SK-N-MC (cell line): Measurements from ENCODE around the gene TXNDC16.
"Not testable (repeated sequence)": the region's sequence is repeated elsewhere in the genome, so short reads cannot be mapped to it uniquely, and the experiment has no call there.

ENCODE experiments used
- DNase-seq: peaks from one replicate; pipeline ENCODE4 v3.0.0-alpha.2; 2011; ENCODE audit warnings: low read depth, low spot score
- H3K27ac ChIP-seq: fragments of 200-600 bp; sonication (generic); 2 replicates; pipeline ENCODE4 v1.5.1; 2016; ENCODE audit warnings: mixed run types
- H3K36me3 ChIP-seq: fragments of 200-600 bp; sonication (generic); 2 replicates; pipeline ENCODE4 v1.6.1; 2017; ENCODE audit warnings: antibody characterized with exemption, low read length, mixed read lengths; ENCODE audit not compliant: insufficient read depth
- H3K4me3 ChIP-seq: fragments of 200-600 bp; sonication (generic); 2 replicates; pipeline ENCODE4 v1.5.1; 2016
- H3K9ac ChIP-seq: fragments of 200-600 bp; sonication (generic); 2 replicates; pipeline ENCODE4 v1.8.0; 2017; ENCODE audit warnings: mixed run types, mixed read lengths; ENCODE audit not compliant: insufficient read length
- H3K9me3 ChIP-seq: fragments of 200-600 bp; sonication (generic); 2 replicates; pipeline ENCODE4 v1.6.1; 2017; ENCODE audit warnings: low read depth, mild to moderate bottlenecking, antibody characterized with exemption, low read length, moderate library complexity, mixed read lengths
- EZH2 ChIP-seq: fragments of 200-600 bp; sonication (generic); IDR thresholded peaks from one replicate; pipeline ENCODE4 v1.6.1; 2017; ENCODE audit warnings: antibody characterized with exemption
- FOXP2 ChIP-seq: optimal IDR thresholded peaks from 2 replicates; pipeline ENCODE3; 2011; ENCODE audit warnings: mild to moderate bottlenecking, moderate library complexity; ENCODE audit not compliant: insufficient read depth; ENCODE audit errors: extremely low read length, control extremely low read depth
- POLR2AphosphoS5 ChIP-seq: IDR thresholded peaks from 2 replicates; pipeline ENCODE4 v1.6.1; 2012; ENCODE audit warnings: mild to moderate bottlenecking, low read depth, low read length, borderline replicate concordance

TXNDC16 gene

DNA sequence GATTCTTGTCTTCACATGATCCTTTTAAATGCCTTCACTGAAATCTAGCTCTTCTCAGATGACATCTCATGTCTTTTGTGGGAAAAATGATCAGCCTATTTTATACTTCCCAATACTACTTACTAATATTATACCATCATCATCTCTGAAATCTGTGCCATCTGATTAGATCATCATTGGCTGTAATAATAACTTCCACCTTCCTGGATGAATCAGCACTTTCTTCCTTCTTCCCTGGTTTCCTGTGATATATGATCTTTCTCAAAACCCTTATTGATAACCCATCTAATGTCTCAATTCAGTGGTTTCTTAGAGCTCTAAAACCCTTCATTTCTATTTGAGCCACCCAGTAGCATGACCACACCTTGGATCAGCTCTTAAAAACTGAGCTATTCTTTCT, 31.2 kb upstream of the TXNDC16 start:
- no peak for DNase-seq

DNA sequence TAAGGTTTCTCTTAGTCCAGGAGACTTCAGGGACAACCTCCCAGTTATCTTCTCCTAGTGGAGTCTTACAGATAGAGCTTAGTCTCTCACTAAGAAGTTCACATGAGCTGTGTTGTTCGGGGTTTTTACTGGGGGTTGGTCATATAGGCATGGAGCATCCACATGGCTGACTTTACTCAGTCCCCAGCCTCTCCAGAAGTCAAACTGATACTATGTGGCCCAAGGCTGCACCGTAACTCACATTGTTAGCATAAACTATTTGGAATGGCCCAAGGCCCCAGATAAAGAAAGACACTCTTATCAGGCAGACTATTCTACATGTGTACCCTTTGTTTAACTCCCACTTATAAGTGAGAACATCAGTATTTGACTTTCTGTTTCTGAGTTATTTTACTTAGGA, 23.6 kb upstream of the TXNDC16 start:
- H3K27ac ChIP-seq: no peak overlapping the region
- DNase-seq: no peak
- TF ChIP-seq FOXP2 (no peak), POLR2AphosphoS5 (no peak), EZH2 (no peak)
- H3K9me3 ChIP-seq: no peaks in the 10 kb centered on the region
- no peak overlapping the region for H3K4me3 ChIP-seq
- no peaks in the 10 kb centered on the region for H3K36me3 ChIP-seq
- no peak overlapping the region for H3K9ac ChIP-seq

More for the DNA sequence above, 31.2 kb upstream of the TXNDC16 start:
- Histone ChIP-seq H3K9ac (no peak overlapping the region), H3K9me3 (no peaks in the 10 kb centered on the region), H3K4me3 (no peak overlapping the region), H3K36me3 (no peaks in the 10 kb centered on the region), H3K27ac (no peak overlapping the region)
- TF ChIP-seq EZH2 (no peak), FOXP2 (no peak), POLR2AphosphoS5 (no peak)

DNA sequence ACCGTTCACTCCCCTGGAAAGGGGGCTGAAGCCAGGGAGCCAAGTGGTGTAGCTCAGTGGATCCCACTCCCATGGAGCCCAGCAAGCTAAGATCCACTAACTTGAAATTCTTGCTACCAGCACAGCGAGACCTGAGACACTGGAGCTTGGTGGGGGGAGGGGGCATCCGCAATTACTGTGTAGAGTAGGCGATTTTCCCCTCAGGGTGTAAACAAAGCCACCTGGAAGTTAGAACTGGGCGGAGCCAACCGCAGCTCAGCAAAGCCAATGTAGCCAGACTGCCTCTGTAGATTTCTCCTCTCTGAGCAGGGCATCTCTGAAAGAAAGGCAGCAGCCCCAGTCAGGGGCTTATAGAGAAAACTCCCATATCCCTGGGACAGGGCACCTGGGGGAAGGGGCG, 16.1 kb upstream of the TXNDC16 start:
- not testable (repeated sequence) for H3K36me3 ChIP-seq, H3K9me3 ChIP-seq, H3K27ac ChIP-seq, H3K4me3 ChIP-seq, DNase-seq, H3K9ac ChIP-seq

DNA sequence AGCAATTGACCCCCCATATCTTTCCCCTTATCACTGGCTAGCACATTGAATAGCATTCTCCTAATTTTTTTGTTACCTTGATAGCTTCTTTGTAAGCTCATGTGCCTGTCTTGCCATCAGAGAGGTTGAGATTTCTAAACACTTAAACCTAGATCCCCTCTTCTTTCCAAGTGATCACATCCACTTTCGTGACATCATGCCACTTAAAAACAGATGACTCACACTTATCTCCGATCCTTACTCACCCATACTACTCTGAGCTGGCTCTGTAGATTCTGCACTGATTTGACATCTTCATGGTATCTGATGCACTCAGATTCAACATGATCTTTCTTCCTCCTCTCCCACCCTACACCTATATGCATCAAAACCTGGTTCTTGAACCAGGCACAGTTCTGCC, 10.8 kb upstream of the TXNDC16 start:
- Histone ChIP-seq H3K9me3 (no peaks in the 10 kb centered on the region), H3K4me3 (no peak overlapping the region), H3K27ac (no peak overlapping the region), H3K9ac (no peak overlapping the region), H3K36me3 (no peaks in the 10 kb centered on the region)
- no peak for DNase-seq
- TF ChIP-seq POLR2AphosphoS5 (no peak), EZH2 (no peak), FOXP2 (no peak)

DNA sequence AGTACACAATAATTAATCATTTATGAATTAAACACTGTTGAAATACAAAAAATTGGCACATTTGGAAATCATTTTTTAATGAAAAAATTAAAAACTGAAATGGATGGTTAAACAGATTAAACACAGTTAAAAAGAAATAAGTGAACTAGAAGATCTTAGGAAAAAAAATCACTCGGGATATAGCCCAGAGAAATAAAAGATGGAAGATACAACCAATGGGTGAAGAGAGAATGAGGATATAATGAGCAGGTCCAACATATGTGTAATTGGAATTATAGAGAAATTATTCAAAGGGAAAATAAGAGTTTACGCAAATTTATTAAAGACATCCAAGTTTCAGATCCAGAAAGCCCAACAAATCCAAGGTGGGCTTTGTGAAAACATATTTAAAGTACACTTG, 6.4 kb upstream of the TXNDC16 start:
- no peak for TF ChIP-seq FOXP2
- TF ChIP-seq POLR2AphosphoS5: no peak
- TF ChIP-seq EZH2: no peak
- Histone ChIP-seq H3K9me3 (no peaks in the 10 kb centered on the region), H3K27ac (no peak overlapping the region), H3K36me3 (no peaks in the 10 kb centered on the region), H3K4me3 (no peak overlapping the region), H3K9ac (no peak overlapping the region)
- no peak for DNase-seq

DNA sequence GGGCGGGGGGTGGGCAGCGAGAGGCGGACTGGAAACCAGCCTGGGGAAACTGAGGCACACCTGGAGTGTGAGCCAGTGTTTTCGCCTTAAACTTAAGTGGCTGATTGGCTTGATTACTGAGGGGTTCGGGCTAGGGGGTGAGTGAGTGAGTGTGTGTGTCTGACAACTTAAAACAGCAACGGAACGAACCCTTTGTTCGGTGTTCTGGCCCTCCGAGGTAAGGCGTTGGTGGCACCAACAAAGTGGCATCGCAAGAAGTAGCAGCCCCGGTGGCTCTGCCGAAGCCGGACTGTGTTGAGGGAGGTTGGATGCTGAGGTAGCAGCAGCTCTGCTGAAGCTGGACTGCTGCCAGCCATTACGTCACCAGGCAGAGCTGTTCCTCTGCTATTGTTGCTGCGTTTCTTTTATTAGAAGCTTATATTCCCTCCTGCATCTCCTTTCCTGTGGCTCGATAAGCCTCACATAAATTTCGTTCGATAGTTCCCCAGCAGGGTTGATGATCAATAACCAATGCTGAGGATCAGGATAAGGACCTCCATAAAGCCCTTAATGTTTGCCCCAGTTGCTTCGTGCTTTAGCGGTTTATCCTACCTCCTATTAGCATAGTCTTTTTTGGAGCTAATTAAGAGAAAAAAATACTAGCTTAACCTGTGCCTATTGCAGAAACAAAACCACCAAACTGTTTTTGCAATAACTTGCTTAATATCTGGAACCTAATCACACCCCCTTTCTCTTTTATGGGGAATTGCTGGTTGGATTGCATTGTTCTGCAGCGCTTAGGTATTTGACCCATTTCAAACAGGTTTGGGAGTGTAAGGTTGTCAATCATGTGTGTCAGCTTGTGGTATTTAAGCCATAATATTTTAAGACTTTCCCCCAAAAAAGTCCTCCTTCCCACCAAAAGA, 1.6 kb upstream of the TXNDC16 start:
- TF ChIP-seq FOXP2 (no peak), EZH2 (no peak), POLR2AphosphoS5 (no peak)
- Histone ChIP-seq H3K9ac (peak overlapping the region; percentile 73), H3K36me3 (no peaks in the 10 kb centered on the region), H3K27ac (no peak overlapping the region), H3K4me3 (peak overlapping the region; percentile 98), H3K9me3 (no peaks in the 10 kb centered on the region)
- DNase-seq: peak; percentile 72

DNA sequence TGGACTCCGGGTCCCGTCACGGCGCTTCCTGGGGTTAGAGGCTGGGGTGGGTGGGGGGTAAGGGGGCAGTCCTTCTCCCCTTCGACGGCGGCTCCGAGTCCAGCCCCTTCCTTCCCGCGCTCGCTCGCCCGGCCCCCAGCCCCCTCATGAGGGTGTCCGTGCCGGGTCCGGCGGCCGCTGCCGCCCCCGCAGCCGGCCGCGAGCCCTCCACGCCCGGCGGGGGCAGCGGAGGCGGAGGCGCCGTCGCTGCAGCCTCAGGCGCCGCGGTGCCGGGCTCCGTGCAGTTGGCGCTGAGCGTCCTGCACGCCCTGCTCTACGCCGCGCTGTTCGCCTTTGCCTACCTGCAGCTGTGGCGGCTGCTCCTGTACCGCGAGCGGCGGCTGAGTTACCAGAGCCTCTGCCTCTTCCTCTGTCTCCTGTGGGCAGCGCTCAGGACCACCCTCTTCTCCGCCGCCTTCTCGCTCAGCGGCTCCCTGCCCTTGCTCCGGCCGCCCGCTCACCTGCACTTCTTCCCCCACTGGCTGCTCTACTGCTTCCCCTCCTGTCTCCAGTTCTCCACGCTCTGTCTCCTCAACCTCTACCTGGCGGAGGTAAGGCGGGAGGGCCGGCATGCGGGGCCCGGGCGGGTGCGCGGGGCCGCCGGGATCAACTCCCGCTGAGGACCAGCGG, 831 bp upstream of the TXNDC16 start:
- peak overlapping the region; percentile 98 for H3K4me3 ChIP-seq
- no peak overlapping the region for H3K27ac ChIP-seq
- H3K9me3 ChIP-seq: no peaks in the 10 kb centered on the region
- no peak for DNase-seq
- H3K9ac ChIP-seq: peak overlapping the region; percentile 73
- H3K36me3 ChIP-seq: no peaks in the 10 kb centered on the region
- TF ChIP-seq EZH2: no peak
- TF ChIP-seq POLR2AphosphoS5: no peak
- no peak for TF ChIP-seq FOXP2

DNA sequence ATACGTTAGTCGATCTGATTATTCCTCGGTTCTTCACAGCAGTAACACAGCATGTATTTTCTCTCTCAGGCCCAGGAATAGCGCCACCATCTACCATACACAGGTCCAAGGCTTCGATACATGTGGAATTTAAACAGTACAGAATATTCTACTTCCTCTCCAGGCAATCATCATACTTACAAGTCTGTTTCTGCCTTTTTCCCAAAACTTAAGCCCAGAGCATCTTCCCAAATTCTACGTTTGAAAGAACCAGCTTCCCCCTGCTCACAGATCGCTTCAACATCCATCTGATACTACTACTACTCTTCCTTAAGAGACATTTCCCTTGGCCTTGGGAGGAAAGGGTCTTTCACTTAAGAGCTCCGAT, 626 bp downstream of the TXNDC16 start:
- no peaks in the 10 kb centered on the region for H3K36me3 ChIP-seq
- no peak for TF ChIP-seq FOXP2
- TF ChIP-seq EZH2: no peak
- H3K27ac ChIP-seq: peak overlapping the region; percentile 31; the same call in 1 of the 2 replicates
- no peak for DNase-seq
- H3K4me3 ChIP-seq: peak overlapping the region; percentile 98
- peak overlapping the region; percentile 85 for H3K9ac ChIP-seq
- no peaks in the 10 kb centered on the region for H3K9me3 ChIP-seq

DNA sequence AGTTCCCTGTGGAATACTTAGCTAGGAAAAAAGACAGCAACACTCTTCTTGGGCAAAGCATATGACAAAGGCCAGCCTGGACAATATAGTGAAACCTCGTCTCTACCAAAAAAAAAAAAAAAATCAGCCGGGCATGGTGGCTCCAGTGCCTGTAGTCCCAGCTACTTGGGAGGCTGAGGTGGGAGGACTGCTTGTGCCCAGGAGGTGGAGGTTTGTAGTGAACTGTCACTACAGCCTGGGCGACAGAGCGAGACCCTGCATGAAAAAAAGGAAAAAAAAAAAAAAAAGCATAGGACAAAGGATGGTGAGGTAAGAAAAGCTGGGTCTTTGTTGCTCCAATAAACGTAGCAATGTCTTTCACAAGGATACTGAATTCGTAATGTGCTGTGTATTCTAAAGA, 1.1 kb downstream of the TXNDC16 start:
- no peak for TF ChIP-seq EZH2
- no peak for TF ChIP-seq POLR2AphosphoS5
- no peak for TF ChIP-seq FOXP2
- DNase-seq: no peak
- H3K27ac ChIP-seq: no peak overlapping the region
- no peaks in the 10 kb centered on the region for H3K9me3 ChIP-seq
- H3K9ac ChIP-seq: peak overlapping the region; percentile 85
- no peaks in the 10 kb centered on the region for H3K36me3 ChIP-seq
- H3K4me3 ChIP-seq: peak overlapping the region; percentile 98
